Inflammatory macrophage (primary cell): Measurements from ENCODE around the gene HRAS.
"Not testable (repeated sequence)": the region's sequence is repeated elsewhere in the genome, so short reads cannot be mapped to it uniquely, and the experiment has no call there.

ENCODE experiments used
- DNase-seq, 2 donors: peaks; one replicate each; pipeline ENCODE4 v3.0.0-alpha.2; 2020 to 2022

The HRAS gene

DNA sequence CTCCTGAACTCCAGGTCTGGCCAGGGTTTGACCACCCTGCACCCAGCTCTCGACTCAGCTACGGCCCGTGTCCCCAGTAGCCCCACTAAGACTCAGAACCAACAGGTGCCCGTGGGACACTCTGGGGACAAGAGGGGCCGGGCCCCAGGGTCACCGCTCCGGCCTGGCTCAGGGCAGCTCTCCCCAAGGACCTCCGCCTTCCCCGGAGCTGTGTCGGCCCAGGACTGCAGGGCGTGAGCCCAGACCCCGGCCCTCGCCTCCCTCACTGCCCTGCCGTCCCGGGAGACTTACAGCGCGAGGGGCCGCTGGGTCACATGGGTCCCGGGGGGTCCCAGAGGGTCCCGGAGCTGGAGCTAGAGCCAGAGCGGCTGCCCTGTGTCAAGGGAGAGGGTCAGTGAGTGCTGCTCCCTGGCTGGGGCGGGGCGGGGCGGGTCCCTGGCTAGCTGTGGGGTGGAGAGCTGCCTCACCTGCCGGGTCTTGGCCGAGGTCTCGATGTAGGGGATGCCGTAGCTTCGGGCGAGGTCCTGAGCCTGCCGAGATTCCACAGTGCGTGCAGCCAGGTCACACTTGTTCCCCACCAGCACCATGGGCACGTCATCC, 2.3 kb downstream of the HRAS start:
- no peak for DNase-seq

- no peak for DNase-seq
Observed at GRCh38 chr11:532527-532985, 2.8 kb downstream of the HRAS start.

GRCh38 chr11:531919-532526, 3.4 kb downstream of the HRAS start:
- DNase-seq: no peak

- no peak for DNase-seq
Observed at GRCh38 chr11:530960-531831, 4.2 kb downstream of the HRAS start.

DNA sequence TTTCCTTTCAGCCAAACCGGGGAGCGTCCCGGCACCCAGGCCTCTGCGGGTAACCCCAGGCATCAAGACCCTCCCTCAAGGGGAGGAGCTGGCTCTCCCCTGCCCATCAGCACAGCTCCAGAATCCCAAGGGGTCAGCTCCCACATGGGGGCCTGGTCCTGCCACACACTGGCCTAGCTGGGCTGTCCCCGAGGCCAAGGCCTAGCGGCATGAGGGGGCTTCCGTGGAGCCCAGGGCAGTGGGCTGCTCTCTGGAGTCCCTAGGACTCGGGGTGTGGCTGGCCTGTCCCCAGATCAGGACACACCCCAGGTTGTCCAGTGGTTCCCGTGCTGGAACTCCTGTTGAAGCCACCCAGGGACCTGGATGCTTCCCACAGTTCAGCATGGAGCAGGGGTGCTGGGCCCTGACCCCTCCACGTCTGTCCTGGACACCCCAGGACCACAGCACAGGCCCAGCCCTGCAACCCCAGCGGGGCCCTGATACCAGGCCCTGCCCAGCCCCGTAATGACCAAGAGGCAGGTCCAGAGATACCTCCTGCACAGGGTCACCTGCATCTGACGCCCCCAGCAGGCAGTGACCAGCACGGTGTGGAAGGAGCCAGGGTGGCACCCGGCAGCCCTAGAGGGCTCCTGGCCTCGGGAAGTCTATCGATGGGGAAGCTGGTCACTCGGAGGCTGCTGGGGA, 5.5 kb downstream of the HRAS start:
- no peak for DNase-seq

DNA sequence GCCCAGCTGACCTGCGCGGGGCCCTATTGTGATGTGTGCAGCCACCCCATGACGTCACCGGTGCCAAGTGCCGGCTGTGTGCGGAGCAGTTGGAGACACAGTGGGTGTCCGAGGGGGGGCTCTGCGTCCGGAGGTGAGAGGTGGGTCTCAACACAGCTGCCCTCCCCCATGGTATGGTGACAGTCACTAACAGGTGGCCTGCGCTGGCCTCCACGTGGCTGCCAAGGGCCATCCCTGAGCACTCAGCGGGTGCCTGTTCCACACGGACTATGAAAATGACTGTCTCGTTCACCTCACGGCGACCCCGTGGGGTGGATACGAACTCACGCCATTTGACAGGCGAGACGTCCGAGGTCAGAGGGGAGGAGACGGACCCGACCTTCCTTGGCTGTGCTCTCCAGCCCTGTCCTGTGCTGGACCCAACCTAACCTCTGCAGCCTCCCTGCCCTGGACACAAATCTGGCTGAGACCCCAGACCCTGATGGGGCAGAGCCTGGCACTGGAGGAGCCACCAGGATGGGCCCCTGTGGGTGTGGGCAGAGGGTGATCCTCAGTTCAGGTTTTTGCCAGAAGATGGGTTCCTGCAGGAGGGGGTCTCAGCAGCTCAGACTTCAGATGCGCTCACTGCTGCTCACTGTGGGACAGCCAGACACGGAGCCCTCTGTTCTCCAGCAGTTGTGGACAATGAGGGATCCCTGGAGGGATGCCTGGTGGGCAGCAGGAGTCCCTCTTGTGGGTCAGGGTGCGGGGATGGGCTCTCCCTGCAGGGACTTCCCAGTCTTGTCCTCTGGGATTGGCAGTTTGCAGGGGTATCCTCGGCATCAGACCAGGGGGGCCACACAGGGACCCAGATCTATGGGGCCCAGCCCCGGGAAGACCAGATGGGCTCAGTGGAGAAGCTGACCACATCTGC, 6.3 kb downstream of the HRAS start:
- no peak for DNase-seq

- no peak for DNase-seq
Observed at GRCh38 chr11:528166-528814, 7.1 kb downstream of the HRAS start.

DNA sequence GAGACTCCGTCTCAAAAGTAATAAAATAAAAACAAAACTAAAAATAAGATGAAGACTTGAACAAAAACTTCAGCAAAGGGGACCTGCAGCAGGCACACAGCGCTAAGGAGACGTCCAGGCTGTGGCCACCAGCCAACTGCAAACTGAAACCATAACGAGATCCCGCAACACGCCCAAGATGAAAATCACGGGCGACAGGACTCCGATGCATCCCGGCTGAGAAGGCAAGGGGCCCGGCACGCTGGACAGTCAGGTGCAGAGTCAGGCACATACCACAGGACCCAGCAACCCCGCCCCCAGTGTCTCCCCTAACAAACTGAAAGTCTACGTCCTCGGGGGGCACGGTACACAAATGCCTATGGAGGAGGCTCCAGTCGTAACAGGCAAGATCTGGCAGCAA, 9.2 kb downstream of the HRAS start:
- no peak for DNase-seq

DNA sequence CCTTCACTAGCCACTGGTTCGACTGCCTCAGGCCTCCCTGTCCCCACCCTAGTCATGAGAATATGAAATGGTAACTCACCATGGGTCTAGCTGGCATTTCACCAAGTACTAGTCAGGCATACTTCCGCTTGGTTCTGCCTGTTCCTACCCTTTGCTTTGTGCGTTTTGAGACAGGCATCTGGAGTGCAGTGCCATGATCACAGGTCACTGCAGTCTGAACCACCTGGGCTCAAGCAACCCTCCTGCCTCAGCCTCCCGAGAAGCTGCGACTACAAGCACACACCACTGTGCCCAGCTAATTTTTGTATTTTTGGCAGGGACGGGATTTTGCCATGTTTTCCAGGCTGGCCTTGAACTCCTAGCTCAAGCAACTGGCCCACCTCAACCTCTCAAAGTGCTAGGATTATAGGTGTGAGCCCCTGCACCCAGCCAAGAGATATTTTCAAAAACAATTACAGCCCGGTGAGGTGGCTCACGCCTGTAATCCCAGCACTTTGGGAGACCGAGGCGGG, 14.1 kb downstream of the HRAS start:
- DNase-seq: no peak

DNA sequence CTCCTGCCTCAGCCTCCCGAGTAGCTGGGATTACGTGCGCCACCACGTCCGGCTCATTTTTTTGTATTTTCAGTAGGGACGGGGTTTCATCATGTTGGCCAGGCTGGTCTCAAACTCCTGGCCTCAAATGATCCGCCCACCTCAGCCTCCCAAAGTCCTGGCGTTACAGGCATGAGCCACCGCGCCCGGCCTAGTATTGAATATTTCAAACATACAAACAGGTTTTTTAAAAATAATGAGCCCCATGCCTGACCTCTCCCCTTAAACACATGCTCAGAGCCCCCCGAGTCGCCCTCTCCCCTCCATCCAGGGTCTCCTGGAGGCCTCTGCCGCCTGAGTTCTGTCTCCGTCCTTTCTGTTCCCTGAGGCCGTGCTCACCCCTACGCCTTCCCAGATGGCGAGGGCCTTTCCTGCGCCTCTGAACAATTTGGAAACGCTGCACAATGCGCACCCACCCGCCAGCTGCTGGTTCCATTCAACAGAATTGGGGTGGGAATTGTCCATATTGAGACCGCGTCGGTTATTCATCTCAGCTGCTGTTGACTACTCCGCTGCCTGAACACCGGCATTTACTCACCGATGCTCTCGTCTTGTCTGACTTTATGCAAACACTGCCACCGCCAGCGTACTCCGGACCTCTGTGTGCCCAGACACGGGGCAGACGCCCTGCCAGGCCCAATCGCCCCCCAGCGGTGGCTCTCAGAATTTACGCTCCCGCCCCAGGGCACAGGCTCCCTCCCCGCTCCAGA, 14.8 kb downstream of the HRAS start:
- DNase-seq: peak; percentile 8 to 12

GRCh38 chr11:518463-519202, 16.7 kb downstream of the HRAS start:
- DNase-seq: peak; percentile 94 to 96

DNA sequence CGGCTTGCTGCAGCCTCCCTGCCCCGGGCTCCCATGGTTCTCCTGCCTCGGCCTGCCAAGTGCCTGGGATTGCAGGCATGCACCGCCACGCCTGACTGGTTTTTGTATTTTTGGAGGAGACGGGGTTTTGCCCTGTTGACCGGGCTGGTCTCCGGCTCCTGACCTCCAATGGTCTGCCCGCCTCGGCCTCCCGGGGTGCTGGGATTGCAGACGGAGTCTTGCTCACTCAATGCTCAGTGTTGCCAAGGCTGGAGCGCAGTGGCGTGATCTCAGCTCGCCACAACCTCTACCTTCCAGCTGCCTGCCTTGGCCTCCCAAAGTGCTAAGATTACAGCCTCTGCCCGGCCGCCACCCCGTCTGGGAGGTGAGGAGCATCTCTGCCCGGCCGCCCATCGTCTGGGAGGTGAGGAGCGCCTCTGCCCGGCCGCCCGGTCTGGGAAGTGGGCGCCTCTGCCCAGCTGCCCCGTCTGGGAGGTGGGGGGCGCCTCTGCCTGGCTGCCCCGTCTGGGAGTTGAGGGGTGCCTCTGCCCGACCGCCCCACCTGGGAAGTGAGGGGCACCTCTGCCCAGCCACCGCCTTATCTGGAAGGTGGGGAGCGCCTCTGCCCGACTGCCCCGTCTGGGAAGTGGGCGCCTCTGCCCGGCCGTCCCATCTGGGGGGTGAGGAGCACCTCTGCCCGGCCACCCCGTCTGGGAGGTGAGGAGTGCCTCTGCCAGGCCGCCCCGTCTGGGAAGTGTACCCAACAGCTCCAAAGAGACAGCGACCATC, 18.3 kb downstream of the HRAS start:
- DNase-seq: not testable (repeated sequence)

- DNase-seq: no peak
Observed at GRCh38 chr11:516400-516799, 19.0 kb downstream of the HRAS start.

GRCh38 chr11:515131-515530, 20.2 kb downstream of the HRAS start:
- DNase-seq: no peak

- DNase-seq: peak; percentile 17 to 33
Observed at GRCh38 chr11:514606-515005, 20.8 kb downstream of the HRAS start.

GRCh38 chr11:512761-513595, 22.4 kb downstream of the HRAS start:
- peak; percentile 52 to 58 for DNase-seq

- no peak for DNase-seq
Observed at GRCh38 chr11:508956-509355, 26.4 kb downstream of the HRAS start.
